GM18870 (cell line): ENCODE measurements around the gene MEF2A.

Experiments
- ATAC-seq: cut with Tn5 transposase; IDR thresholded peaks from one replicate; pipeline ENCODE4 v1.9.1; 2021; ENCODE audit warnings: moderate library complexity; ENCODE audit not compliant: unreplicated experiment

Gene MEF2A

GRCh38 chr15:99753066-99753465 lies 187.3 kb downstream of the MEF2A start:
- ATAC-seq = no peak

- ATAC-seq = peak; percentile 91
Measured at GRCh38 chr15:99755692-99756409, 190.1 kb downstream of the MEF2A start.

GRCh38 chr15:99762288-99762687 lies 196.5 kb downstream of the MEF2A start:
- ATAC-seq = no peak

GRCh38 chr15:99763827-99764226 lies 198.0 kb downstream of the MEF2A start:
- no peak for ATAC-seq

DNA sequence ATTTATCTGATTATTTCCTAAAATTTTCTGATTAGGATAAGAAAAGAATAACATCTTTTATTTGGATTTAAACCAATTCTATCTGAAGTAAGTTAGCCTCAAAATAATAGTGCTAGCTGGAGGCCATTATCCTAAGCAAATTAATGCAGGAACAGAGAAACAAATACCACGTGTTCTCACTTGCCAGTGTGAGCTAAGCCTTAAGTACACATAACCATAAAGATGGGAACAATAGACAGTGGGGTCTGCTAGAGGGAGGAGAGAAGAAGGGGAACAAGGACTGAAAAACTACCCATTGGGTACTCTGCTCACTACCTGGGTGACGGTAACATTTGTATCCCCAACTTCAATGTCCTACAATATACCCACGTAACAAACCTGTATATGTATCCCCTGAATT lies 198.7 kb downstream of the MEF2A start:
- ATAC-seq = no peak
